SKM-1 (cell line): ENCODE measurements around the gene RNF220.

ENCODE experiments used
- DNase-seq: peaks from one replicate; lab custom pipeline; 2025; ENCODE audit not compliant: unreplicated experiment; lab: John Stamatoyannopoulos, UW

Gene RNF220

DNA sequence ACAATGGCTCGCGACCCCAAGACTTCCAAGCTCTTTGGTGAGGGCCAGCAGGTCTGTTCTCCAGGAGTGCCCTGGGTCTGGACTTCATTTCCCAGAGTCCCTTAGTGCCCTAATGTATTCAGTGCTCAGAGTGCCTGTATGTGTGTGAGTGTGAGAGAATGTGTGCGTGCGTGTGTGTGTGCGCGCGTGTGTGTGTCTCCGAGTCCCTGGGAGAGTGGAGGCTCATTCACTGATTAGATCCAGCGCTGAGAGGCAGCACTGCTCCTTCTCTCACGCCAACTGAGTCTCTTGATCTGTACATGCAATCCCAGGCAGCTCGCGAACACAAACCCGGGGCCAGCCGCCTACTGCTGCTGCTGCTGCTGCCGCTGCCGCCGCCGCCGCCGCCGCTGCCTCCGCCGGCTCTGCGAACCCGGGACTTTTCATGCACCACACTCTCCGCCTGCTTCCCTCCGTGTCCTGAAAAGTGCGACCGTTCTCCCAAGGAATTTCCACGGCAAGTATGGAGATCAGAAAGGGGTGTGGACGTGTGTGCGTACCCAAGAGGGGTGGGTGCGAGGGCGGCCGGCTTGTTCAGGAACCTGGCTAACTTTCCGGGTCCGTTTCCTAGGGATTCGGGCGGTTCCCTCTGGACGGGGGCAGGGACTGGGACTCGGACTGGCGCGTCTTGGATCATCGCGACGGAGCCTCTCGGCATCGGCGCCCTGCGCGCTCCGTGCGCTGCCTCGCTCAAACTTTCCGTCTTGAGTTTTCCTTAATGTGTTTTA, at the start of gene RNF220:
TSS of gene RNF220 (plus strand) at position 225 of the 767 bp plus-strand sequence.
- DNase-seq: no peak

DNA sequence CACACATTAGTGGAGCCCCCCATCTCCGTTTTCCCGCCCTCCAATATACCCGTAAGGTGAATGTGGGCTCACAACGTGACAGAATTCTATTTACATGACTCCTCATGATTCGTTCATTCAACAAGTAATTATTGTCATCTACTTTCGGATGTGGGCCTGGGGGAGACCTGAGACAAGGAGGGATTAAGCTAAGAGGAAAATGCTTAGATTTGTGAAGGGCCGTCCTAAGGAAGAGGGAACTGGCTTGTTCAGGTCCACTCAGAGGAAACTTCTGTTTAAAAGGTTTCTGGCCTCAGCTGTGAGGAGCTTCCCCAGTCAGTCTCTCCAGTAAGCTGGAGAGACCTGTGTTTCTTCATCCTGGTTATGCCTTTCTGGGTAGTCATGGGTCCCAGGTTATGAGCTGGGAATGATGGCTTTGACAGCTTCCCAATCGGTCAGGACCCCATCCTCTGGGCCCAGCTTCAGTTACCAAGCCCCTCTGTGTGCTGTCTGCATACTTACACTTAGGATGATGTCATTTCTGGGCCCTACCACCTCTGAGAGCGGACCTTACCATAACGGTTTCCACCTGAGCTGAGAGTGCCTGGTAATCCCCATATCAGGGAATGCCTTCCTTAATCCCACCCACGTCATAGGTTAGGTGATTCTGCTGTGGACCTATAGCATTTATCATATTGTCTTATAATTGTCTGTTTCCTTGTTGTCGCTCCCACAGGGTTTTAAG, 49.3 kb upstream of the RNF220 start:
- DNase-seq: no peak

DNA sequence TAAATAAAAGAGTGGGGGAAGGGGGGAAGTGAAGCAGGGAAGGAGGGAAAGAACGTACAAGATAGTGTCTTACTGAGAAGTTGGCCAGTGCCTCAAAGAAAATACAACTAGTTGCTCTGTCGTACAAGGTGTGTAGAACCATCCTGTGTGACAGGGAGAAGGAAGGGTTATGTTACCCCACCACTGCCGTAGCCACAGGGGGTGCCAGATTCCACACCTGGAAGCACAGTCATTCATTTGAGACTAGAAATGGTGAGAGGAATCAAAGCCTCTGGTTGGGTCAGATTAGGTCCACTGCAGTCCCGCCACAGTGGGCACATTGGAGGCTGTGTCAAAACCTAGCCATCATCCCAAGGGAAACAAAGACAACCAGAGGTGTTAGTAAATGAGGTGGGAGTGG, 47.3 kb upstream of the RNF220 start:
- no peak for DNase-seq

DNA sequence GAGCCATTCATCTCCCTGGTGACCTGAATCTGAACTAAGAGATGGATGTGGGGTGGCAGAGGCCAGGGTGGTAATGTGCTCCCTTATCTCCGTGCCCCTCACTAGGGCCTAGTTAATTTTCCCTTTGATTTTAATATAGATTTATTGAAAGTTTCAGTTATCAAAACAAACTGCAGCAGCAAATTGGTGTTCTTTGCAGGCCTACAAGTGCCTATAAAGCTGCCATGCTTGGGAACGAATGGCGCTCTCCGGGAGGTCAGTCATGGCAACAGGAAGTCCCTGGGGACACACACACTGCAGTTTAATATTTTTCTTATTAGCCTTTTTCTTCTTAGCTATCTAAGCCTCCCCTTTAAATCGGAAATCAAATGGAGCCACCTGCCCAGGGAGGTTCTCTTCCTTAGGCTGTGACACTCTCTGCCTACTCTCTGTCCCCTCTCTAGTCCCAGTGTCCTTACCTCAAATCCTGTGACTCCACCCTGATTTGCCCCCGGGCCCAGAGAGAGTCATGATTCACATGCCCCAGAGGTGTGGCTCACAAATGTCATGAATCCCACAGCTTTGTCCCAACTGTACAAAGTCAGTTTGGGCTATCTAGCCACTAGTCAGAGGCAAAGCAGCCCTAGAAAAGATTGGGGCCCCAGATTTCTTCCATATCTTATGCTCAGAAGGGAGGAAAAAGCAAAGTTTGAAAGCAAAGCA, 45.7 kb upstream of the RNF220 start:
- DNase-seq: no peak

DNA sequence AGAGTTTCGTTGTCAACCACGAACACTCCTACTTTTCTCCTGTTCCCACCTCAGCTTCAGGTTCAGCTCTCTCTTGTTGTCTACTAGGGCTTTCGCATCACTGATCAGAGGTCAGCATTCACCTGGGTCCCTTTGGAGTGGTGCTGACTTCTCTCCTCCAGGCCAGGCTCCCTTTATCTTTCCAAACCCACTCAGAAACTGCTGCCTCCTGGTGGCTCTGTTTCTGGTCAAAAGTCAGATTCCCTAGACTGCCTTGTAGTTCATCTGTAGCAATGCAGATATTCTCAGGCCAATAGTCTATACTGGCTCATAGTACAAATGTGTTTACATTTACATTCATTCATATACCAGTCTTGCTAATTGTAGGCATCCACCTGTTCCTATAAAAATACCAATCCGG, 43.6 kb upstream of the RNF220 start:
- no peak for DNase-seq

DNA sequence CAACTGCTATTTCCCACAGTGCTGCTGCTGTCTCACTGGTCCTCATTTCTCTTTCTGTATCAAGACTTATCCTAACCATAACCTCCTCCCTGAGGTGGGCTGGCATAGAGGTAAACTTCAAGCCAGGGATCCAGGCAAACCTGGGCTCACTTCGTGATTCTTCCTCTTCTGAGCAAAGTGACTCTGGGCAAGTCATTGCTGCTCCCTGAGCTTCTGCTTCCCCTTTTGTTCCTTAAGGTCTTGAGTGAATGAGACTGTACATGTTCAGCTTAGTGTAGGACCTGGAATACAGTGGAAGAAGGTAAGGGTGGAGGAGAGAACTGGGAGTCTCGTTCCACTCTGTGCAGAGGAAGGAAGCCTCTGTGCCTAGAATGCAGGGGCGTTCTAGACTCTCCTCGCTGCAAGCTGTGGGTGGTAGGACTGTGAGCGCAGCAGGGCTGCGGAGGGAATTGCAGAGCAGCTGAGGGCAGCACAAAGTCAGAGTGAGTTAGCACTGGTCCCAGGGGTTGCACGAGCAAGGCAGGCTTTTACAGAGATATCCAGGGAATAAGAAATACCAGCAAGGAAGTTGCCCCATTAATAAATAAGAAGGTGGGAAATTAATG, 38.6 kb upstream of the RNF220 start:
- DNase-seq: peak; percentile 4

DNA sequence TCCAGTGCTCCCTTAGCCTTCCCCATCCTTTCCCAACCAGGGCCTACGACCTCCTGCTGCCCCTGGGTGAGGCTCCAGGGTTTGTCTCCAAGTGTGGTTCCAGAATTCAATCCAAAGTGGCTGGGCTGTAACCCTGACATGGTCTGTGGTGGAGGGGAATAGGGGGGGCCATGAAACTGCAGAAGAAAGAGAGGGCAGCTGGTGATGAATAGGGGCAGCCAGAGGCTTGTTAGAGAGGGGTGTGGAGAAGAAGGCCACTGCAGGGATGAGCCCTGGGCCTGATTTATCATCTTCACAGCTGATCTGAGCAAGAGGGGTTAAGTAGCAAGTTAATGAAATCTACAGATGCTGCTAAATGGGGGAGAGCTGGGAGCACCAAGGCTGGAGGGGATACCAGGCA, 37.1 kb upstream of the RNF220 start:
- DNase-seq: no peak

DNA sequence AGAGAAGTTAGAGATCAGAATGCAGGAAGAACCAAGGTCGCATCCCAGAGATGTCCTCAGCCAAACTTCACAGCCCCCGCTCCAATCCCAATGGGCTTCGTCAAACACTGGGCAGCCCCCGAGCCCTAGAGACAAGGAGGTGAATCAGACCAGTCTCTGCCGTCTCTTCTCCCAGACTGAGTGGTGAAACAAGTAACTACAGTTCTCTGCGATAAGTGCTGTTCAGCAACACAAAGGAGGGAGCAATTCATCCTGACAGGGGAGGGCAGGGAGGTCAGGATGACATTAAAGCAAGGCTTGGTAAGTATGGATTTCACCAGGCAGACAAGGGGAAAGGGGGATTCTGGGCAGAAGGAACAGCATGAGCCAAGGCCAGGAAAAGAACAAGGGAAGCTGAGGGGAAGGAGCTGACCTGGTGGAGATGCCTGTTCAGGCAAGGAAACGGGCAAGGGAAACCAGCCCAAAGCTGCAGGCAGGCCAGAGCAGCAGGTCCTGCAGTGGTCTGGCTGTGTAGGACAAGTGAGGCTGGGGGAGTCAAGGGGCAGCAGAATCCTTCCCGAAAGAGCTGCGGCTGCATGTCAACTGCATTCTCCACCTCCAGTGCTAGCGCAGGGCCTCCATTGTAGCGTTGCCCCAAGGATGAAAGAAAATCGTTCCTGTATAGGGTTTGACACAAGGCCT, 36.4 kb upstream of the RNF220 start:
- no peak for DNase-seq

DNA sequence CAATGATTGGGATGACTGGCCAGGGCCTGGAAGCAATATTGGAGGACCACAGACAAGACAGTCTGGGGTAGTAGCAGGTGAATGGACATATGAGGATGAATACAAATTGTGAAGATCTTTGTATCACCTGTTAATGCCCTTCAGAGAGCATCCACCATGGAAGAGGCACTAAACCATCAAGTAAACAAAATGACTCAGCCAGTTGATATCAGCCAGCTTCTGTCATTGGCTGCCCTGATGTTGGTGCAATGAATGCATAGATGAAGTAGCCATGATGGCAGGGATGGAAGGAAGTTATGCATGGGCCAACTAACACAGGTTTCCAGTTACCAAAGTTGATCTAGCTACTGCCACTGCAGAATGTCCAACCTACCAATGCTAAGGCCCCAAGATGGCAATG, 33.8 kb upstream of the RNF220 start:
- DNase-seq: no peak

DNA sequence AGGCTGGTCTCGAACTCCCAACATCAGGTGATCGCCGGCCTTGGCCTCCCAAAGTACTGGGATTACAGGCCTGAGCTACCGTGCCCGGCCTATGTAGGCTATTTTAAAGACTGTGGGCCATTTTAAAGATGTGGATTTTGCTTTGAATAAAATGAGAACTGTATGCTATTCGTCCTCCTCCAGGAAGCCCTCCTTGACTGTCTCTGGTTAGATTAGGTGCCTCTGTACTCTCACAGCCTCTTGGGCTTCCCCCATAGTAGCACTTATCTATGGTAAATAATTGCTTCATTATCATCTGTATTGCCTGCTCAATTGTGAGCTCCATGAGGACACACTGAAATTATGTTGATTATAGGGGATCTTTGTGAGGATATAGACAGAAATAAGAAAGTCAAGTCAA, 29.5 kb upstream of the RNF220 start:
- DNase-seq: no peak

DNA sequence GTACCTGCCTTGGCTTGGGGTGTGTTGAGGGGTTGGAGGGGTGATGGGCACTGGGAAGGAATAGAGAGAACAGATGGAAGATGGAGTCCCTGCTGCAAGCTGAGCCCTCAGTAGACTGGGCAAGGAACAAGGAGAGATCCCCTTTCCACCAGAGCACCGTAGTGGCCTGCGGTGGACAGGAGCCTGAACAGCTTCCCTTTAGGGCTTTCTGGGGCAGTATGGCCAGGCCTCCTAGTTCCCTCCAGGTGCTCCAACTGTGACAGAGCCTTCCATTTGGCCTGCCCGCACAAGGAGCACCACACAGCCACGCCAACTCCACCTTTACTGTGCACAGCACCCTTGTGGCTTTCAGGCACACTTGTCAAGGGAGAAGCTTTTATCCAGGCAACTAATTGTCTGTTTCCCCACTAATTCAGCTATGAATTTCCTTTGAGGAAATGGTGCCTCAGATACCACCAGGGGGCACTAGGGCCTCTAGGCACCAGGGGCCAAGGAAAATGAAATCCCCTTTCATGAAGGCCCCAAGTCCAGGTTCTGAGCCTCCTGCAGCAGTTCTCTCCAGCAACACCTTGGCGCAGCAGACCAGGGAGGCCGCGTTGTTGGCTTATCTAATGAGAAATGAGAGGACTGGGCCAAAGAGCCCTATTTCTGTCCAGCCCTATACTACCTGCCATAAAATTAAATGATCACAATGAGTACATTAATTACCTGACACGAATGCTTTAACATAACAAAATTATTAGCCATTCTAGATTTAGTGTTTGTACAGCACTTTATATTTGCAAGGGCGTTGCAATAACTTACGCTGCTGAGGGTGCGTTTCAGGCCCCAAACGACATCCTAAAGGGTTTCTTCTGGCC, 26.9 kb upstream of the RNF220 start:
- DNase-seq: peak; percentile 5

DNA sequence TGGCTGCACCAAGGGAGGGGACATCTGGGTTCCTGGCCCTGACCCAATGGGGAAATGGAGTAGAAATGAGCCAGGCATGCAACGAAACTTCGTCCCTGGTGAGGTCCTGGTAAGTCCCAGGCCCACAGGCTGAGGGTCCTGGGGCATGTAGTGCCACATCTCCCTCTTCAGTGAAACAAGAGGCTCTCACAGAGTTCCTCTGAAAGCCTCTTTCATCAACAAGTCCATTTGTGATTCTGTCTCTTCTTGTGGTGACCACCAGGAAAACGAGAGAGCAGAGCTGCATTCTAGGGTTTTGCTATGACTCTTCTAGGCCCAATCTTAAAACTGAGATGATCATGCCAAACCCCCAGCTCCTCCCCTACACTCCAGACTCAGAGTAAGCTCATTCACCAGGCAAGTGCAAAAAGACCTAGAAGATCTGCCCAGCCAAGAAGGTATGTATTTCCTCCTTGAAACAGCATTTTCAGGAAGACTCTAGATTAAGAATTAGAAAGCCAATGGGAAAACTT, 24.3 kb upstream of the RNF220 start:
- DNase-seq: no peak

DNA sequence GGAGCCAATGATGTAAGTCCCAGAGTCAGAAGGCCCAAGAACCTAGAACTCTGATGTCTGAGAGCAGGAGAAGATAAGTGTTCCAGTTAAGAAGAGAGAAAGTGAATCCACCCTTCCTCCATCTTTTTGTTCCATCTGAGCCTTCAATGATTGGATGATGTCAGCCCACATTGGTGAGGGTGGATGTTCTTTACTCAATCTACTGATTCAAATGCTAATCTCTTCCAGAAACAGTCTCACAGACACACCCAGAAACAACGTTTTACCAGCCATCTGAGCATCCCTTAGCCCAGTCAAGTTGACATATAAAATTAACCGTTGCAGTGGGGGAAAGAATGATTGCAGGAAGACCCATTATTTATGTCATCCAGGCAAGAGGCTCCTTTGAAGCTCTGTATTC, 16.5 kb upstream of the RNF220 start:
- no peak for DNase-seq

DNA sequence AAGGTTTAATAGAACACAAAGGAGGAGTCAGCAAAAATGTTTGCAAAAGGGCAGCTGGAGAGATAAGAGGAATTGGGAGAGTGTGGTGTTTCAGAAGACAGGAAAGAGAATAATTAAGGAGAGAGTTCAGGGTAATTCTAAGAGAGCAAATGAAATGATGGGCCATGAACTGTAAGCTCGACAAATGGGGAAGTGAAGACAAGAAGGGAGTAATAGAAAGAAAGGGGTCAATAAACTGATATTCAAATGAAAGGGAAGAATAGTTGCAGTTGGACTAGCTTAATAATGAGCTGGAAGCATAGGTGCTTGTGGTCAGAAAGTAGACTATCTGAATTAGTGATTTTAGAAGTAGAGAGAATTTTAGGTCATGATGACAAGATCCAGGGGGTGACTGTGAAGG, 15.6 kb upstream of the RNF220 start:
- no peak for DNase-seq

DNA sequence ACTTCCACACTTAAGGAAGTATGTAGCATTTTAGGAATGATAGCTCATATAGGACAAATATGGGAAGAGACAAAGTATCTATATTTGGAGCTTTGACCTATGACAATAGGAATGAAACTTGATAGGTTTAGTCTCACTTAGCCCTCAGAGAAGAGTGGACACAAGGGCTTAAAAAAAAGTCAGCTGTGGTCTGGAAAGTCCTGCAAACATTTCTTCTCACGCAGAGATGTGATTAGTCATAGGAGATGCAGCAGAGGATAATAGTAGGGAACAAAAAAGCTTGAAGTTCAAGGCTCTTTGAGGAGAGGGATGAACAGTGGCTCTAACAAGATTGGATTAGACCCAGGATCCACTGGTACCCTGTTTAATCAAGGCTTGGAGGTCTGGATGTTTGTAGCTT, 14.8 kb upstream of the RNF220 start:
- DNase-seq: no peak

DNA sequence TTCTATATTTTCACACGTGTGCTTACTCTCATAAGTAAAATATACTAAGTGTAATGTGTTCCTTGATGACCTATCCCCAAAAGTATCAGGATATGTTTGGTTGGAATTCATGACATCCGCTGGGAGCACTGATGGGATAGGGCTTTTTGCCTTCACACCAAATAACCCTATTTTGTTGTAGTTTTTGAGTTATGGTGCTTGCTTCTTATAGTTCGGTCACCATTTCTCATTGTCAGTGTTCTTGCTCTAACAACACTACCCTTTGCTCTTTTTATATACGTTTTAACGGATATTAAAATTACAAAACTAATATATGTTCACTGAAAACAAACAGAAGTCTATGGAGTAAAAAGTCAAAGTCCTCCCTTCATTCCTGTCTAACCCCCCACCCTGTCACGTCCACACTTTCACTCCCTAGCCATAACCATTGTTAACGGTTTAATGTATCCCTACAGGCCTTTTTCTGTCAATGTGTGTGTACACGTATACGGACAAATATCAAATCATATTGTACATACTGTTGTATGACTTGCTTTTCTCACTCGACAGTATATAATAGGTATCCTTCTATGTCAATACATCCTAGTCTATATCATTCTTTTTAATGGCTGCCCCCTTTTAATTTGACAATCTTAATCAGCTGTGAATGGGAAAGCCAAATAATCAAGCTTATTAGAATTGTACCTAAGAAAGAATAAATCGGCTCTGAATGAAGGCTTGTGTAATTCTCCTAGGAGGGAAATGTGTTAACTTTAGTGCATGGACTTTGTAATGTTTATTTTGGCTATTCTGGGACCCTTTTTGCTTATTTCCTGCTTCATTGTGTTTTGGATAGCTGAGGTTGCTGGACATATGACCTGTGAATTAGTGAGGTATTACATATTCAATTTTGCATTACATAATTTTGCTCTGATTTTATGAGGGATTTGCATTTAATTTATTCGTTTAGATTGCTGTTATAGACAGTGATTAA, 3.5 kb upstream of the RNF220 start:
- DNase-seq: no peak

DNA sequence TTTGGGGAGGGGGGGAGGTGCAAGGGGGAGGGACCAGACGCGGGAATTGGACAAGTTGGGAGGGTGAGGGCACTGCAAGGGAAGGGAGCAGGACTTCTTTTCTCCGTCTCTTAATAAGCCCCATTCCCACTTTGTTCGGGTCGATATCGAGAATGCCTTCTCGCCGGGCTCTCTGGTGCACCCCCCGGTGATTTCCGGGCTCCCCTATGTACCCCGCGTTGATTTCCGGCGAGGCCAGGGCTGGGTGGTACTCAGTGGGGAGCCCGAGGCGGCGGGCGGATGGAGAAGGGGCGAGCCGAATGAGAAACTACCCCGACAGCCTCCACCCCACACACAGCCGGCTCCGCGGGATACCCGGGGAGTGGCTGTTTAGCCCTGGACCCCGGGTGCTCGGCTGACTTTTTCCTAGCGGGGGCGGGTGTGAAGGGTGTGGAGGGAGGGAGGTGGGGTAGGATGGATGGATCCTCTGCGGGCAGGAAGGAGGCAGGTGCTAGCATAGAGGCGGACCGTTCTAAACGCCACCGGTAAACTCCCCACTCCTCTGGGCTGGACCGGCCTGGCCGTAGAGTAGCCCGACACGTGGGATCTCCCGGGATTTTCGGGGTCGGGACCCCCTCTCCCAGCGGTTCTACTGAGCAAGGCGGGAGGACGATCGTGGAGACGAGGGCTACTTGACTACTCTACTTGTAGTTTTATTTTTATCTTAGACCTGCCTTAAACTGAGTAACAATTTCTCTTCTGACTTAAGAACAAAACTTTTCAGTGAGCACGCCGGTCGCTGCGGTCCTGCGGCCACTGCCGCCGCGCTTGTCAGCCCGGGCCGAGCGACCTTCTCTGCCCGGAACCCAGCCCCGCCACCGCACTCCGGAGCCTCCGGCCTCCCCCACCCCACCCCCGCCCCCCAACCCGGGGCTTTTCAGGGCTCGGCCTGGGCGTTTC, 1.0 kb downstream of the RNF220 start:
- DNase-seq: no peak
